SK-N-SH (cell line): ENCODE measurements around the gene PALLD. TPM values are rescaled to one million over a fixed set of nuclear protein-coding genes. Genes with fewer than 3 reads are reported as not detected.

Source experiments
- CTCF ChIA-PET: fragments of 300-600, 350-600 bp; formaldehyde crosslinking; extraction: SDS; loops from one replicate; lab custom pipeline; 2021; lab: Yijun Ruan, JAX
- POLR2A ChIA-PET: fragments of 350-600 bp; sonication (Branson Sonifier 250); formaldehyde crosslinking; extraction: SDS; loops from one replicate; lab custom pipeline; 2020; ENCODE audit warnings: antibody characterized with exemption, inconsistent platforms; lab: Yijun Ruan, JAX
- DNase-seq: peaks from one replicate; pipeline ENCODE4 v3.0.0; 2012
- H2AFZ ChIP-seq: fragments of 200-600 bp; sonication (generic); 2 replicates; pipeline ENCODE4 v1.8.1; 2016; ENCODE audit warnings: antibody characterized with exemption, mild to moderate bottlenecking, low read depth
- H3F3A ChIP-seq: fragments of 200-600 bp; sonication (generic); replicated peaks from 2 replicates; pipeline ENCODE3; 2016; ENCODE audit warnings: antibody characterized with exemption, mild to moderate bottlenecking; ENCODE audit not compliant: insufficient read depth
- H3K27ac ChIP-seq, 2 experiments: fragments of 200-500 bp in 1 of 2; fragments of 200-600 bp in 1 of 2; sonication (Bioruptor generic) in 1 of 2; sonication (generic), shearing (Covaris generic) in 1 of 2; 2 replicates each; pipeline versions ENCODE4 v1.5.1 to v1.6.1; 2014 to 2016; ENCODE audit warnings: low read depth in 2 of 2, inconsistent platforms in 1 of 2, low read length in 1 of 2, mild to moderate bottlenecking in 1 of 2, mixed read lengths in 1 of 2
- H3K27me3 ChIP-seq: fragments of 200-600 bp; sonication (generic), shearing (Covaris generic); 2 replicates; pipeline ENCODE4 v1.6.1; 2016; ENCODE audit warnings: mixed run types; ENCODE audit not compliant: insufficient read depth
- H3K36me3 ChIP-seq, 2 experiments: fragments of 200-500 bp in 1 of 2; fragments of 200-600 bp in 1 of 2; sonication (Bioruptor generic) in 1 of 2; sonication (generic) in 1 of 2; replicated peaks in 1 of 2; 2 replicates each; pipeline versions ENCODE3 to v1.5.1; 2014 to 2016; ENCODE audit warnings: low read length in 1 of 2, mild to moderate bottlenecking in 1 of 2; ENCODE audit not compliant: insufficient read depth in 2 of 2, control insufficient read depth in 1 of 2
- H3K4me1 ChIP-seq, 2 experiments: fragments of 200-500 bp in 1 of 2; fragments of 200-600 bp in 1 of 2; sonication (Bioruptor generic) in 1 of 2; sonication (generic), shearing (Covaris generic) in 1 of 2; 2 replicates each; pipeline versions ENCODE4 v1.5.1 to v1.6.1; 2014 to 2016; ENCODE audit warnings: low read depth in 1 of 2, low read length in 1 of 2, mixed run types in 1 of 2; ENCODE audit not compliant: insufficient read depth in 2 of 2, control insufficient read depth in 1 of 2
- H3K4me2 ChIP-seq: fragments of 200-600 bp; sonication (generic), shearing (Covaris generic); 2 replicates; pipeline ENCODE4 v1.6.1; 2017; ENCODE audit warnings: mixed run types
- H3K4me3 ChIP-seq, 2 experiments: fragments of 200-500 bp in 1 of 2; fragments of 200-600 bp in 1 of 2; sonication (Bioruptor generic) in 1 of 2; sonication (generic), shearing (Covaris generic) in 1 of 2; 2 replicates each; pipeline versions ENCODE4 v1.5.1 to v1.8.1; 2014 to 2016; ENCODE audit warnings: low read depth in 2 of 2, inconsistent platforms in 1 of 2, low read length in 1 of 2, mild to moderate bottlenecking in 1 of 2, mixed read lengths in 1 of 2, moderate library complexity in 1 of 2
- H3K79me2 ChIP-seq: fragments of 200-600 bp; sonication (generic); 2 replicates; pipeline ENCODE4 v1.8.1; 2017; ENCODE audit warnings: mild to moderate bottlenecking; ENCODE audit not compliant: insufficient read depth
- H3K9ac ChIP-seq: fragments of 200-600 bp; sonication (generic); 2 replicates; pipeline ENCODE4 v1.6.1; 2017; ENCODE audit warnings: mixed run types
- H3K9me2 ChIP-seq: fragments of 200-600 bp; sonication (generic); 2 replicates; pipeline ENCODE4 v1.6.1; 2017; ENCODE audit warnings: mixed run types
- H3K9me3 ChIP-seq: fragments of 200-600 bp; sonication (generic); 2 replicates; pipeline ENCODE4 v1.6.1; 2017; ENCODE audit warnings: mixed run types, mild to moderate bottlenecking, moderate library complexity
- H4K20me1 ChIP-seq: fragments of 200-600 bp; sonication (generic); 2 replicates; pipeline ENCODE4 v1.6.1; 2017; ENCODE audit warnings: mild to moderate bottlenecking, mixed run types; ENCODE audit not compliant: insufficient read depth
- CTCF ChIP-seq: fragments of 200-600 bp; sonication (generic); IDR thresholded peaks from 2 replicates; pipeline ENCODE4 v1.6.1; 2017; ENCODE audit warnings: antibody characterized with exemption, mild to moderate bottlenecking, moderate library complexity
- EP300 ChIP-seq, 2 experiments: IDR thresholded peaks; 2 replicates each; pipeline versions ENCODE4 v1.4.0 to v1.6.1; 2012; ENCODE audit warnings: borderline replicate concordance in 1 of 2, low read depth in 1 of 2, low read length in 1 of 2
- FOXJ3 ChIP-seq: sonication (generic); formaldehyde crosslinking; IDR thresholded peaks from 2 replicates; pipeline ENCODE4 v1.5.1; 2020; ENCODE audit warnings: mild to moderate bottlenecking, missing genetic modification reagents
- FOXM1 ChIP-seq: IDR thresholded peaks from 2 replicates; pipeline ENCODE4 v1.4.0; 2012; ENCODE audit warnings: low read depth, mild to moderate bottlenecking
- GABPA ChIP-seq: IDR thresholded peaks from 2 replicates; pipeline ENCODE4 v1.4.0; 2012; ENCODE audit warnings: low read depth, mild to moderate bottlenecking
- JUND ChIP-seq: IDR thresholded peaks from 2 replicates; pipeline ENCODE4 v1.4.0; 2012
- MEF2A ChIP-seq: IDR thresholded peaks from 2 replicates; pipeline ENCODE4 v1.4.0; 2012; ENCODE audit warnings: low read depth, borderline replicate concordance
- MXI1 ChIP-seq: IDR thresholded peaks from 2 replicates; pipeline ENCODE4 v1.6.1; 2012; ENCODE audit warnings: mild to moderate bottlenecking, low read depth, low read length, improper control_type of control experiment
- NRF1 ChIP-seq: IDR thresholded peaks from 2 replicates; pipeline ENCODE4 v1.6.1; 2012; ENCODE audit warnings: low read depth, mild to moderate bottlenecking, low read length
- POLR2AphosphoS5 ChIP-seq: IDR thresholded peaks from 2 replicates; pipeline ENCODE4 v1.6.1; 2012; ENCODE audit warnings: low read depth, low read length
- RCOR1 ChIP-seq: fragments of 150-350 bp; IDR thresholded peaks from 2 replicates; pipeline ENCODE4 v1.6.1; 2017; ENCODE audit warnings: antibody characterized with exemption, low read length
- RXRA ChIP-seq: IDR thresholded peaks from 2 replicates; pipeline ENCODE4 v1.4.0; 2012; ENCODE audit warnings: low read depth, mild to moderate bottlenecking, borderline replicate concordance
- SMC3 ChIP-seq: IDR thresholded peaks from 2 replicates; pipeline ENCODE4 v1.6.1; 2012; ENCODE audit warnings: low read depth, low read length, improper control_type of control experiment
- TAF1 ChIP-seq: IDR thresholded peaks from 2 replicates; pipeline ENCODE4 v1.6.1; 2012; ENCODE audit warnings: low read depth, mild to moderate bottlenecking, low read length, moderate library complexity, borderline replicate concordance
- TEAD4 ChIP-seq: IDR thresholded peaks from 2 replicates; pipeline ENCODE4 v1.4.0; 2012; ENCODE audit warnings: mild to moderate bottlenecking, borderline replicate concordance; ENCODE audit not compliant: insufficient read depth
- WGBS: methylation state at CpG from one replicate; pipeline ENCODE4 v1.1.6; 2017; ENCODE audit warnings: low lambda C conversion rate; 5-methylcytosine and 5-hydroxymethylcytosine counted together
- polyA plus RNA-seq, 3 experiments: library from polyadenylated mRNA; depleted of rRNA; stranded (reverse); fragments of >200 nt; gene quantifications; 2 replicates each; pipeline ENCODE4 v1.2.3, GENCODE V29; 2012
- TF ChIP-seq, protein P1 (sequence below): IDR thresholded peaks from 2 replicates; pipeline ENCODE4; 2012
- TF ChIP-seq, protein P2 (sequence below): IDR thresholded peaks from 2 replicates; pipeline ENCODE4 v1.6.1; 2012; ENCODE audit warnings: mild to moderate bottlenecking, low read depth, low read length, moderate library complexity

The PALLD gene
- polyA plus RNA-seq, 1 of the 3 experiments (the other 2 are of a cell fraction): 33.0 TPM

- CTCF ChIA-PET: interaction anchor here (0.6 kb wide), 1 partner anchor 45 kb away, joined by 3 read pairs; no protein-coding TSS in a partner anchor
These were observed 294.5 kb downstream of the PALLD start for GRCh38 chr4:168791376-168791775.

More at GRCh38 chr4:168791376-168791775, 294.5 kb downstream of the PALLD start:
- Histone ChIP-seq H3K36me3 (no peaks in the 10 kb centered on the region), H3K4me3 (no peak overlapping the region), H3K27me3 (no peaks in the 10 kb centered on the region), H3K4me1 (peaks cover 0 to 7% of the 10 kb centered on the region in 2 experiments; a peak in 3 of 4 replicates), H3F3A (peaks cover 15% of the 10 kb centered on the region), H3K27ac (no peak overlapping the region)
- WGBS: 98% methylated on average over 5 of the region's 5 CpGs
- TF ChIP-seq TAF1 (no peak), SMC3 (no peak), RXRA (no peak), CTCF (no peak), FOXM1 (no peak), NRF1 (no peak), MXI1 (no peak), RCOR1 (no peak), MEF2A (no peak), GABPA (no peak), POLR2AphosphoS5 (no peak), EP300 (IDR thresholded peaks at IDR 0.05; ENCODE audit: borderline replicate concordance in 1 of 2, low read depth in 1 of 2, low read length in 1 of 2) (no peak), FOXJ3 (CRISPR knock-in tag) (no peak), JUND (no peak), TEAD4 (no peak)
- TF ChIP-seq, protein P1, sequence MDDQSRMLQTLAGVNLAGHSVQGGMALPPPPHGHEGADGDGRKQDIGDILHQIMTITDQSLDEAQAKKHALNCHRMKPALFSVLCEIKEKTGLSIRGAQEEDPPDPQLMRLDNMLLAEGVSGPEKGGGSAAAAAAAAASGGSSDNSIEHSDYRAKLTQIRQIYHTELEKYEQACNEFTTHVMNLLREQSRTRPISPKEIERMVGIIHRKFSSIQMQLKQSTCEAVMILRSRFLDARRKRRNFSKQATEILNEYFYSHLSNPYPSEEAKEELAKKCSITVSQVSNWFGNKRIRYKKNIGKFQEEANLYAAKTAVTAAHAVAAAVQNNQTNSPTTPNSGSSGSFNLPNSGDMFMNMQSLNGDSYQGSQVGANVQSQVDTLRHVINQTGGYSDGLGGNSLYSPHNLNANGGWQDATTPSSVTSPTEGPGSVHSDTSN: no peak
- TF ChIP-seq, protein P2, sequence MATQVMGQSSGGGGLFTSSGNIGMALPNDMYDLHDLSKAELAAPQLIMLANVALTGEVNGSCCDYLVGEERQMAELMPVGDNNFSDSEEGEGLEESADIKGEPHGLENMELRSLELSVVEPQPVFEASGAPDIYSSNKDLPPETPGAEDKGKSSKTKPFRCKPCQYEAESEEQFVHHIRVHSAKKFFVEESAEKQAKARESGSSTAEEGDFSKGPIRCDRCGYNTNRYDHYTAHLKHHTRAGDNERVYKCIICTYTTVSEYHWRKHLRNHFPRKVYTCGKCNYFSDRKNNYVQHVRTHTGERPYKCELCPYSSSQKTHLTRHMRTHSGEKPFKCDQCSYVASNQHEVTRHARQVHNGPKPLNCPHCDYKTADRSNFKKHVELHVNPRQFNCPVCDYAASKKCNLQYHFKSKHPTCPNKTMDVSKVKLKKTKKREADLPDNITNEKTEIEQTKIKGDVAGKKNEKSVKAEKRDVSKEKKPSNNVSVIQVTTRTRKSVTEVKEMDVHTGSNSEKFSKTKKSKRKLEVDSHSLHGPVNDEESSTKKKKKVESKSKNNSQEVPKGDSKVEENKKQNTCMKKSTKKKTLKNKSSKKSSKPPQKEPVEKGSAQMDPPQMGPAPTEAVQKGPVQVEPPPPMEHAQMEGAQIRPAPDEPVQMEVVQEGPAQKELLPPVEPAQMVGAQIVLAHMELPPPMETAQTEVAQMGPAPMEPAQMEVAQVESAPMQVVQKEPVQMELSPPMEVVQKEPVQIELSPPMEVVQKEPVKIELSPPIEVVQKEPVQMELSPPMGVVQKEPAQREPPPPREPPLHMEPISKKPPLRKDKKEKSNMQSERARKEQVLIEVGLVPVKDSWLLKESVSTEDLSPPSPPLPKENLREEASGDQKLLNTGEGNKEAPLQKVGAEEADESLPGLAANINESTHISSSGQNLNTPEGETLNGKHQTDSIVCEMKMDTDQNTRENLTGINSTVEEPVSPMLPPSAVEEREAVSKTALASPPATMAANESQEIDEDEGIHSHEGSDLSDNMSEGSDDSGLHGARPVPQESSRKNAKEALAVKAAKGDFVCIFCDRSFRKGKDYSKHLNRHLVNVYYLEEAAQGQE: no peak
- TF ChIP-seq, all 33 proteins: peak for 0
- DNase-seq: no peak
- POLR2A ChIA-PET: no interaction called here
- no peaks in the 10 kb centered on the region for H3K9me2 ChIP-seq
- no peaks in the 10 kb centered on the region for H3K79me2 ChIP-seq
- no peak overlapping the region for H2AFZ ChIP-seq
- H3K9me3 ChIP-seq: no peaks in the 10 kb centered on the region
- no peaks in the 10 kb centered on the region for H4K20me1 ChIP-seq
- H3K9ac ChIP-seq: no peak overlapping the region
- no peak overlapping the region for H3K4me2 ChIP-seq
